Keratinocyte (primary cell): ENCODE measurements around the gene PIGO. TPM values are rescaled to one million over a fixed set of nuclear protein-coding genes. Genes with fewer than 3 reads are reported as not detected.

ENCODE experiments used
- DNase-seq: peaks from one replicate; pipeline ENCODE4 v3.0.0-alpha.2; 2011; ENCODE audit warnings: low read depth, missing footprints, low spot score
- FAIRE-seq: peaks from 2 replicates; lab custom pipeline; 2011; peaks lifted over from hg19 to GRCh38; lab: Jason Lieb, UNC
- H2AFZ ChIP-seq: 2 replicates; pipeline ENCODE4 v1.6.0; 2012; ENCODE audit warnings: low read length, control low read depth, inconsistent platforms; ENCODE audit not compliant: control insufficient read depth
- H3K27ac ChIP-seq: 2 replicates; pipeline ENCODE4 v1.5.1; 2011; ENCODE audit warnings: low read length; ENCODE audit not compliant: control insufficient read depth, insufficient read depth
- H3K27me3 ChIP-seq: 3 replicates; pipeline ENCODE4 v1.6.0; 2011; ENCODE audit warnings: low read length; ENCODE audit not compliant: control insufficient read depth, insufficient read depth; ENCODE audit errors: extremely low read depth
- H3K36me3 ChIP-seq, 2 experiments: 2 replicates in 1 of 2; 3 replicates in 1 of 2; pipeline ENCODE4 v1.5.1; 2011; ENCODE audit warnings: low read length in 2 of 2, mild to moderate bottlenecking in 1 of 2; ENCODE audit not compliant: control insufficient read depth in 2 of 2, insufficient read depth in 2 of 2; ENCODE audit errors: extremely low read depth in 1 of 2
- H3K4me1 ChIP-seq: 3 replicates; pipeline ENCODE4 v1.5.1; 2011; ENCODE audit warnings: low read length; ENCODE audit not compliant: control insufficient read depth, insufficient read depth; ENCODE audit errors: extremely low read depth
- H3K4me2 ChIP-seq: 3 replicates; pipeline ENCODE4 v1.6.0; 2011; ENCODE audit warnings: low read depth, low read length; ENCODE audit not compliant: control insufficient read depth, insufficient read depth; ENCODE audit errors: extremely low read depth
- H3K4me3 ChIP-seq, 3 experiments: fragments of 200-600 bp in 1 of 3; sonication (generic) in 1 of 3; 2 replicates in 2 of 3; 3 replicates in 1 of 3; pipeline ENCODE4 v1.5.1; 2011 to 2016; ENCODE audit warnings: low read length in 3 of 3, mild to moderate bottlenecking in 3 of 3, control low read depth in 2 of 3, inconsistent platforms in 1 of 3, low read depth in 1 of 3, mixed read lengths in 1 of 3, mixed run types in 1 of 3, moderate library complexity in 1 of 3; ENCODE audit not compliant: control insufficient read depth in 2 of 3, insufficient read depth in 2 of 3; ENCODE audit errors: extremely low read depth in 1 of 3
- H3K79me2 ChIP-seq: 2 replicates; pipeline ENCODE4 v1.6.0; 2012; ENCODE audit warnings: low read length; ENCODE audit not compliant: control insufficient read depth, insufficient read depth
- H3K9ac ChIP-seq: 3 replicates; pipeline ENCODE4 v1.6.0; 2011; ENCODE audit warnings: low read length; ENCODE audit not compliant: control insufficient read depth, insufficient read depth; ENCODE audit errors: extremely low read depth
- H3K9me1 ChIP-seq: 3 replicates; pipeline ENCODE4 v1.6.0; 2011; ENCODE audit warnings: low read length; ENCODE audit not compliant: control insufficient read depth, insufficient read depth; ENCODE audit errors: extremely low read depth
- H3K9me3 ChIP-seq: 2 replicates; pipeline ENCODE4 v1.5.1; 2012; ENCODE audit warnings: low read depth, low read length; ENCODE audit not compliant: control insufficient read depth
- H4K20me1 ChIP-seq: 3 replicates; pipeline ENCODE4 v1.6.0; 2011; ENCODE audit warnings: low read length; ENCODE audit not compliant: control insufficient read depth, insufficient read depth; ENCODE audit errors: extremely low read depth
- CTCF ChIP-seq, 3 experiments: IDR thresholded peaks in 1 of 3; conservative IDR thresholded peaks in 1 of 3; optimal IDR thresholded peaks in 1 of 3; 2 replicates in 2 of 3; 3 replicates in 1 of 3; pipeline versions ENCODE3 to v1.5.1; 2011; ENCODE audit warnings: low read length in 3 of 3, mild to moderate bottlenecking in 3 of 3, moderate library complexity in 2 of 3, control low read depth in 1 of 3, inconsistent platforms in 1 of 3; ENCODE audit not compliant: insufficient read depth in 2 of 3; ENCODE audit errors: extremely low read depth in 1 of 3
- EZH2 ChIP-seq: IDR thresholded peaks from one replicate; pipeline ENCODE4 v1.6.1; 2012; ENCODE audit warnings: inconsistent platforms, mild to moderate bottlenecking, low read length, moderate library complexity
- dilution Hi-C: fragments of 300-500 bp; cut with MboI; formaldehyde crosslinking; loops from one replicate; pipeline ENCODE4 v1.7.0; 2020; ENCODE audit warnings: low sequenced_read_pairs; ENCODE audit not compliant: extremely low pct_ligation_motif_present
- polyA plus RNA-seq, 5 experiments: library from polyadenylated mRNA; depleted of rRNA in 3 of 5; stranded (reverse) in 3 of 5; stranded (forward) in 1 of 5; unstranded in 1 of 5; fragments of >200 nt; gene quantifications; 1 replicate in 1 of 5; 2 replicates in 3 of 5; 3 replicates in 1 of 5; pipeline versions ENCODE4 v1.2.1 to v1.2.3, GENCODE V29; 2011 to 2012; ENCODE audit warnings: missing spikeins in 2 of 5, low read depth in 1 of 5, low replicate concordance in 1 of 5

The PIGO gene
- polyA plus RNA-seq, 1 donor (not counting 4 experiments of a cell fraction or from before 2014, with no cell fraction given), result 18.6 TPM

- FAIRE-seq, result no peak
- no peaks in the 10 kb centered on the region for H3K9me3 ChIP-seq
- DNase-seq, result no peak
- H4K20me1 ChIP-seq, result peaks cover 3% of the 10 kb centered on the region
- H2AFZ ChIP-seq, result no peak overlapping the region
- dilution Hi-C loops, result no loop called here
- H3K4me2 ChIP-seq, result no peak overlapping the region
- no peak overlapping the region for H3K9ac ChIP-seq
- no peaks in the 10 kb centered on the region for H3K9me1 ChIP-seq
- H3K4me3 ChIP-seq, result no peak overlapping the region
- peaks cover 33 to 41% of the 10 kb centered on the region in 2 experiments for H3K36me3 ChIP-seq
- H3K4me1 ChIP-seq, result no peaks in the 10 kb centered on the region
- H3K27ac ChIP-seq, result no peak overlapping the region
- no peaks in the 10 kb centered on the region for H3K79me2 ChIP-seq
- TF ChIP-seq CTCF (optimal IDR thresholded peaks at IDR 0.05 in 1 of 3, IDR thresholded peaks at IDR 0.05 in 1 of 3, conservative IDR thresholded peaks at IDR 0.05 in 1 of 3; ENCODE audit: extremely low read depth in 1 of 3, insufficient read depth in 2 of 3, low read length in 3 of 3), result no peak
- TF ChIP-seq EZH2, result no peak
- no peaks in the 10 kb centered on the region for H3K27me3 ChIP-seq
These were observed 42.1 kb downstream of the PIGO start for GRCh38 chr9:35054185-35054835.

GRCh38 chr9:35051069-35051967 lies 45.1 kb downstream of the PIGO start:
- Histone ChIP-seq H3K27me3 (no peaks in the 10 kb centered on the region), H3K36me3 (peaks cover 21 to 29% of the 10 kb centered on the region in 2 experiments), H2AFZ (no peak overlapping the region), H3K4me2 (no peak overlapping the region), H3K9me1 (no peaks in the 10 kb centered on the region), H3K4me1 (peaks cover 3% of the 10 kb centered on the region), H3K79me2 (no peaks in the 10 kb centered on the region), H3K9ac (no peak overlapping the region), H3K4me3 (no peak overlapping the region), H4K20me1 (peaks cover 3% of the 10 kb centered on the region), H3K9me3 (no peaks in the 10 kb centered on the region), H3K27ac (no peak overlapping the region)
- dilution Hi-C loops, result no loop called here
- DNase-seq (no peak), FAIRE-seq (peak; percentile 74)
- TF ChIP-seq CTCF (optimal IDR thresholded peaks at IDR 0.05 in 1 of 3, IDR thresholded peaks at IDR 0.05 in 1 of 3, conservative IDR thresholded peaks at IDR 0.05 in 1 of 3; ENCODE audit: extremely low read depth in 1 of 3, insufficient read depth in 2 of 3, low read length in 3 of 3) (peak; percentile 54 to 66 (median 65)), EZH2 (no peak)
